H1 (cell line): ENCODE data around the gene ADAM19. TPM values are rescaled to one million over a fixed set of nuclear protein-coding genes. Genes with fewer than 3 reads are reported as not detected.

Experiments
- CTCF ChIA-PET: fragments of 300-600 bp; sonication (Branson Sonifier 250); formaldehyde crosslinking; loops from one replicate; lab custom pipeline; 2021; ENCODE audit not compliant: partially characterized antibody; lab: Charles Lee
- POLR2A ChIA-PET: fragments of 300-600 bp; sonication (Branson Sonifier 250); formaldehyde crosslinking; loops from one replicate; lab custom pipeline; 2021; ENCODE audit warnings: inconsistent platforms; ENCODE audit not compliant: partially characterized antibody; lab: Charles Lee
- DNase-seq, 2 experiments: peaks; one replicate each; pipeline versions ENCODE4 v3.0.0 to v3.0.0-alpha.2; 2010 to 2022; ENCODE audit warnings: low spot score in 2 of 2, low read depth in 1 of 2, mixed read lengths in 1 of 2
- FAIRE-seq: peaks from 2 replicates; lab custom pipeline; 2011; peaks lifted over from hg19 to GRCh38; lab: Jason Lieb, UNC
- H2AFZ ChIP-seq: 2 replicates; pipeline ENCODE4 v1.8.1; 2012; ENCODE audit warnings: low read length, inconsistent platforms
- H2AK5ac ChIP-seq: 2 replicates; pipeline ENCODE4 v1.6.1; 2013; ENCODE audit warnings: low read depth, low read length
- H2BK120ac ChIP-seq: replicated peaks from 2 replicates; pipeline ENCODE3; 2013; ENCODE audit warnings: low read depth, low read length, inconsistent platforms
- H2BK12ac ChIP-seq: 2 replicates; pipeline ENCODE4 v1.6.1; 2013; ENCODE audit warnings: low read depth, low read length
- H2BK15ac ChIP-seq: 2 replicates; pipeline ENCODE4 v1.6.1; 2013; ENCODE audit warnings: low read length
- H2BK20ac ChIP-seq: 2 replicates; pipeline ENCODE4 v1.6.1; 2013; ENCODE audit warnings: low read length
- H2BK5ac ChIP-seq: 2 replicates; pipeline ENCODE4 v1.6.1; 2013; ENCODE audit warnings: low read depth, low read length
- H3K14ac ChIP-seq: 2 replicates; pipeline ENCODE4 v1.6.1; 2013; ENCODE audit warnings: inconsistent platforms; ENCODE audit not compliant: insufficient read length
- H3K18ac ChIP-seq: 2 replicates; pipeline ENCODE4 v1.6.1; 2013; ENCODE audit warnings: low read length; ENCODE audit errors: extremely low read depth
- H3K23ac ChIP-seq: 2 replicates; pipeline ENCODE4 v1.6.1; 2013; ENCODE audit warnings: inconsistent platforms; ENCODE audit not compliant: insufficient read length
- H3K23me2 ChIP-seq: 2 replicates; pipeline ENCODE4 v1.6.1; 2013; ENCODE audit warnings: low read depth, low read length
- H3K27ac ChIP-seq: 2 replicates; pipeline ENCODE4 v1.6.1; 2011; ENCODE audit warnings: low read depth, low read length, inconsistent platforms
- H3K27me3 ChIP-seq, 4 experiments: replicated peaks in 1 of 4; 1 replicate in 1 of 4; 2 replicates in 3 of 4; pipeline versions ENCODE4 v1.6.1 to v1.8.1; 2011 to 2013; ENCODE audit warnings: low read length in 3 of 4, mild to moderate bottlenecking in 3 of 4, inconsistent platforms in 2 of 4, mixed read lengths in 2 of 4, moderate library complexity in 1 of 4; ENCODE audit not compliant: control insufficient read depth in 3 of 4, insufficient read depth in 3 of 4; ENCODE audit errors: extremely low read depth in 1 of 4
- H3K36me3 ChIP-seq, 4 experiments: 2 replicates each; pipeline versions ENCODE4 v1.6.1 to v1.8.1; 2011 to 2013; ENCODE audit warnings: mild to moderate bottlenecking in 4 of 4, low read length in 3 of 4, moderate library complexity in 2 of 4, control low read depth in 1 of 4, inconsistent platforms in 1 of 4; ENCODE audit not compliant: insufficient read depth in 4 of 4, control insufficient read depth in 2 of 4
- H3K4ac ChIP-seq: replicated peaks from 2 replicates; pipeline ENCODE3; 2013; ENCODE audit warnings: low read length, low read depth, mixed read lengths, inconsistent platforms; ENCODE audit not compliant: insufficient read length
- H3K4me1 ChIP-seq, 4 experiments: replicated peaks in 1 of 4; 1 replicate in 1 of 4; 2 replicates in 3 of 4; pipeline versions ENCODE4 v1.6.1 to v1.8.1; 2011 to 2013; ENCODE audit warnings: low read length in 3 of 4, inconsistent platforms in 2 of 4, mixed read lengths in 1 of 4; ENCODE audit not compliant: insufficient read depth in 4 of 4, control insufficient read depth in 3 of 4
- H3K4me2 ChIP-seq, 2 experiments: 2 replicates each; pipeline versions ENCODE4 v1.6.1 to v1.8.1; 2011 to 2013; ENCODE audit warnings: low read depth in 2 of 2, low read length in 2 of 2, control low read depth in 1 of 2, inconsistent platforms in 1 of 2, mild to moderate bottlenecking in 1 of 2; ENCODE audit not compliant: insufficient read depth in 1 of 2
- H3K4me3 ChIP-seq, 4 experiments: fragments of 200-600, 300-600 bp in 1 of 4; sonication (generic), shearing (Covaris generic), sonication (Bioruptor Twin) in 1 of 4; 2 replicates each; pipeline versions ENCODE4 v1.5.1 to v1.8.1; 2011 to 2016; ENCODE audit warnings: low read length in 4 of 4, low read depth in 3 of 4, control low read depth in 2 of 4, inconsistent platforms in 2 of 4, mild to moderate bottlenecking in 2 of 4, mixed read lengths in 1 of 4, moderate library complexity in 1 of 4; ENCODE audit not compliant: insufficient read depth in 2 of 4; ENCODE audit errors: extremely low read depth in 1 of 4
- H3K56ac ChIP-seq: replicated peaks from 2 replicates; pipeline ENCODE3; 2013; ENCODE audit warnings: low read depth, mild to moderate bottlenecking, mixed read lengths, low read length, inconsistent platforms; ENCODE audit not compliant: insufficient read length
- H3K79me1 ChIP-seq: 2 replicates; pipeline ENCODE4 v1.6.1; 2013; ENCODE audit warnings: low read depth, low read length, control low read depth
- H3K79me2 ChIP-seq, 2 experiments: 2 replicates each; pipeline versions ENCODE4 v1.6.1 to v1.8.1; 2012 to 2013; ENCODE audit warnings: low read length in 2 of 2, mild to moderate bottlenecking in 2 of 2, inconsistent platforms in 1 of 2; ENCODE audit not compliant: insufficient read depth in 2 of 2, control insufficient read depth in 1 of 2
- H3K9ac ChIP-seq, 4 experiments: replicated peaks in 1 of 4; 1 replicate in 1 of 4; 2 replicates in 3 of 4; pipeline versions ENCODE4 v1.6.1 to v1.8.1; 2011 to 2013; ENCODE audit warnings: low read depth in 3 of 4, low read length in 3 of 4, control low read depth in 2 of 4, mild to moderate bottlenecking in 2 of 4, moderate library complexity in 2 of 4, inconsistent platforms in 1 of 4; ENCODE audit errors: extremely low read depth in 1 of 4
- H3K9me3 ChIP-seq, 2 experiments: 2 replicates each; pipeline versions ENCODE4 v1.6.1 to v1.8.1; 2012 to 2013; ENCODE audit warnings: mild to moderate bottlenecking in 2 of 2, moderate library complexity in 2 of 2, control low read depth in 1 of 2, inconsistent platforms in 1 of 2, low read depth in 1 of 2, low read length in 1 of 2, mixed read lengths in 1 of 2; ENCODE audit not compliant: insufficient read depth in 2 of 2
- H4K20me1 ChIP-seq, 2 experiments: replicated peaks in 1 of 2; 2 replicates each; pipeline versions ENCODE3 to v1.8.1; 2011 to 2013; ENCODE audit warnings: inconsistent platforms in 2 of 2, low read length in 2 of 2, mild to moderate bottlenecking in 1 of 2; ENCODE audit not compliant: insufficient read depth in 2 of 2, control insufficient read depth in 1 of 2
- H4K5ac ChIP-seq: 2 replicates; pipeline ENCODE4 v1.6.1; 2013; ENCODE audit warnings: low read length, low read depth, mixed read lengths, inconsistent platforms; ENCODE audit not compliant: insufficient read length
- H4K8ac ChIP-seq: 2 replicates; pipeline ENCODE4 v1.8.0; 2013; ENCODE audit warnings: mild to moderate bottlenecking, moderate library complexity, low read length, inconsistent platforms; ENCODE audit not compliant: insufficient read depth; ENCODE audit errors: extremely low read depth
- H4K91ac ChIP-seq: replicated peaks from 2 replicates; pipeline ENCODE3; 2013; ENCODE audit warnings: low read length, mixed read lengths, inconsistent platforms; ENCODE audit not compliant: insufficient read length
- ASH2L ChIP-seq: fragments of 200-600, 300-600 bp; sonication (generic); IDR thresholded peaks from one replicate; pipeline ENCODE4 v1.7.1; 2017; ENCODE audit warnings: low read length
- CBX8 ChIP-seq: fragments of 300-800, 300-1000 bp; sonication (generic); IDR thresholded peaks from 2 replicates; pipeline ENCODE4 v1.7.1; 2016; ENCODE audit warnings: low read depth, low read length, borderline replicate concordance
- GTF2F1 ChIP-seq: IDR thresholded peaks from 2 replicates; pipeline ENCODE4 v1.6.1; 2012; ENCODE audit warnings: low read depth, low read length, improper control_type of control experiment, borderline replicate concordance
- HDAC2 ChIP-seq, 2 experiments: fragments of 300-600 bp in 1 of 2; sonication (generic) in 1 of 2; IDR thresholded peaks; 2 replicates each; pipeline ENCODE4 v1.6.1; 2011 to 2012; ENCODE audit warnings: low read depth in 2 of 2, low read length in 2 of 2, mild to moderate bottlenecking in 2 of 2, moderate library complexity in 2 of 2, borderline replicate concordance in 1 of 2, inconsistent platforms in 1 of 2
- HDAC6 ChIP-seq: IDR thresholded peaks from one replicate; pipeline ENCODE4 v1.7.1; 2012; ENCODE audit warnings: low read depth, mild to moderate bottlenecking, inconsistent platforms, low read length, moderate library complexity
- KDM1A ChIP-seq: fragments of 200-600, 300-600 bp; sonication (generic); IDR thresholded peaks from 2 replicates; pipeline ENCODE4 v1.7.1; 2016; ENCODE audit warnings: mild to moderate bottlenecking, low read length, borderline replicate concordance
- POLR2A ChIP-seq, 2 experiments: IDR thresholded peaks; 1 replicate in 1 of 2; 2 replicates in 1 of 2; pipeline ENCODE4 v1.6.1; 2011; ENCODE audit warnings: low read depth in 2 of 2, low read length in 2 of 2, mild to moderate bottlenecking in 2 of 2; ENCODE audit errors: control extremely low read depth in 1 of 2
- SIX5 ChIP-seq: IDR thresholded peaks from 2 replicates; pipeline ENCODE4 v1.6.1; 2011; ENCODE audit warnings: mild to moderate bottlenecking, low read depth, low read length
- SP1 ChIP-seq: IDR thresholded peaks from 2 replicates; pipeline ENCODE4 v1.6.1; 2011; ENCODE audit warnings: low read depth, low read length
- SRF ChIP-seq: IDR thresholded peaks from 2 replicates; pipeline ENCODE4 v1.6.1; 2011; ENCODE audit warnings: mild to moderate bottlenecking, low read depth, low read length, moderate library complexity
- SUZ12 ChIP-seq: fragments of 200-600 bp; sonication (generic); IDR thresholded peaks from 2 replicates; pipeline ENCODE4 v1.6.1; 2012; ENCODE audit warnings: mild to moderate bottlenecking, inconsistent platforms, low read length, moderate library complexity, mixed read lengths
- TCF12 ChIP-seq: IDR thresholded peaks from 2 replicates; pipeline ENCODE4 v1.6.1; 2011; ENCODE audit warnings: low read depth, mild to moderate bottlenecking, low read length
- WGBS, 2 experiments: shearing (Covaris generic) in 1 of 2; methylation state at CpG; one replicate each; pipeline versions ENCODE4 v1.1.6 to v1.1.7; 2013 to 2015; ENCODE audit warnings: low lambda C conversion rate in 2 of 2, mixed read lengths in 2 of 2, inconsistent platforms in 1 of 2, low coverage in 1 of 2, missing lambda C conversion rate in 1 of 2; ENCODE audit not compliant: insufficient replicate concordance in 2 of 2, insufficient coverage in 1 of 2, insufficient read length in 1 of 2; ENCODE audit errors: extremely low coverage in 1 of 2, missing lambda C conversion rate in 1 of 2; 5-methylcytosine and 5-hydroxymethylcytosine counted together
- polyA plus RNA-seq, 7 experiments: library from polyadenylated mRNA; depleted of rRNA in 3 of 7; stranded (reverse) in 5 of 7; unstranded in 2 of 7; fragments of >200 nt in 5 of 7; fragments of 200-250 nt in 2 of 7; gene quantifications; 1 replicate in 5 of 7; 2 replicates in 1 of 7; 4 replicates in 1 of 7; pipeline versions ENCODE4 v1.2.1 to v1.2.3, GENCODE V29; 2011 to 2013; ENCODE audit warnings: missing spikeins in 2 of 7, mixed read lengths in 2 of 7
- total RNA-seq: library from RNA; stranded (reverse); fragmentation: NEBNext Ultra II Directional; extraction: Animal tissue kit (Norgen Biotek cat#: 25700); gene quantifications from 2 replicates; pipeline ENCODE4 v1.2.1, GENCODE V29; 2021
- TF ChIP-seq, protein P1 (sequence below): IDR thresholded peaks from 2 replicates; pipeline ENCODE4 v1.6.1; 2011; ENCODE audit warnings: low read length, improper control_type of control experiment

Gene ADAM19
- total and polyA plus RNA-seq, 2 of the 8 experiments (the other 6 are each of a cell fraction or from before 2014, with no cell fraction given), result 6.5 to 22.7 TPM

DNA sequence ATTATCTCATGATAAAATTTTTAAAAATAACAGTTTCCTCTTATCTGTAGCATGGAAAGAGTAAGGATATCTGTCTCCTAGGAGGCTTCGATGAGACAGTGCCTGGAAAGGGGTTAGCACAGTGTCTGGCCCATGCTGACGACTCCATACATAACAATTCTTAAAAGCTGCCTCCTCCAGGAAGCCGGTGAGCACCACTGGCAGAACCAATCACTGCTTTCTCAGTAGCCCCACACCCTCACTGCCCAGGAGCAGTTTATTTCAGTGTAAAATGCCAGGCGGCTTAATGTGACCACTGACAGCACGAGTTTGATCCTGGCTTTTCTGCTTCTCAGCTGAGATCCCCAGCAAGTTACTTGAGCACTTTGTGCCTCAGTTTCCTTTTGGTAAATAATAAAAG is 116.7 kb downstream of the ADAM19 start:
- Histone ChIP-seq H3K23me2 (peaks cover 8% of the 10 kb centered on the region; the same call in 1 of the 2 replicates), H3K27ac (no peak overlapping the region), H3K36me3 (no peaks in the 10 kb centered on the region), H3K9ac (no peak overlapping the region), H3K56ac (no peak overlapping the region), H3K18ac (no peak overlapping the region), H2BK15ac (no peak overlapping the region), H3K4ac (no peak overlapping the region), H2BK120ac (no peak overlapping the region), H2AFZ (no peak overlapping the region), H4K20me1 (no peaks in the 10 kb centered on the region), H3K4me2 (peak overlapping the region in 1 of 2 experiments; percentile 82; a peak in 2 of 4 replicates), H4K91ac (no peak overlapping the region), H3K9me3 (no peaks in the 10 kb centered on the region), H2BK12ac (no peak overlapping the region), H3K4me1 (peaks cover 0 to 5% (median 4%) of the 10 kb centered on the region in 4 experiments; a peak in 6 of 7 replicates), H3K14ac (no peak overlapping the region), H2BK5ac (no peak overlapping the region), H3K79me2 (no peaks in the 10 kb centered on the region), H2AK5ac (no peak overlapping the region), H3K4me3 (no peak overlapping the region), H2BK20ac (no peak overlapping the region), H4K8ac (no peak overlapping the region), H3K23ac (no peak overlapping the region), H4K5ac (no peak overlapping the region), H3K27me3 (peaks cover 9 to 30% (median 21%) of the 10 kb centered on the region in 4 experiments), H3K79me1 (no peaks in the 10 kb centered on the region)
- DNase-seq (no peak), FAIRE-seq (no peak)
- WGBS, 2 experiments, result 35% methylated on average over 5 of the region's 5 CpGs; no CpG with 5 or more reads in 1 of the 2 experiments
- ChIA-PET POLR2A (no interaction called here), CTCF (interaction anchor here (1.0 to 10.0 kb wide), 5 partner anchors 13 to 92 kb away, joined by 3 to 112 read pairs (median 5); no protein-coding TSS in a partner anchor)
- TF ChIP-seq HDAC2 (IDR thresholded peaks at IDR 0.05; ENCODE audit: borderline replicate concordance in 1 of 2, low read depth in 2 of 2, low read length in 2 of 2) (no peak), SP1 (no peak), SRF (no peak), HDAC6 (no peak), SUZ12 (no peak), POLR2A (IDR thresholded peaks at IDR 0.05; ENCODE audit: control extremely low read depth in 1 of 2, low read depth in 2 of 2, low read length in 2 of 2) (no peak), ASH2L (no peak), KDM1A (no peak), SIX5 (no peak), CBX8 (no peak), TCF12 (no peak), GTF2F1 (no peak)
- TF ChIP-seq, protein P1, sequence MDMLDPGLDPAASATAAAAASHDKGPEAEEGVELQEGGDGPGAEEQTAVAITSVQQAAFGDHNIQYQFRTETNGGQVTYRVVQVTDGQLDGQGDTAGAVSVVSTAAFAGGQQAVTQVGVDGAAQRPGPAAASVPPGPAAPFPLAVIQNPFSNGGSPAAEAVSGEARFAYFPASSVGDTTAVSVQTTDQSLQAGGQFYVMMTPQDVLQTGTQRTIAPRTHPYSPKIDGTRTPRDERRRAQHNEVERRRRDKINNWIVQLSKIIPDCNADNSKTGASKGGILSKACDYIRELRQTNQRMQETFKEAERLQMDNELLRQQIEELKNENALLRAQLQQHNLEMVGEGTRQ, result no peak
